Fibroblast of lung (primary cell): ENCODE data around the gene AIPL1.

Experiments
- EZH2 ChIP-seq: IDR thresholded peaks from 2 replicates; pipeline ENCODE4 v1.5.1; 2012; ENCODE audit warnings: low read length, control low read depth, mild to moderate bottlenecking; ENCODE audit errors: missing control alignments
- TF ChIP-seq, protein P1 (sequence below), 2 donors: IDR thresholded peaks in 1 of 2; conservative IDR thresholded peaks in 1 of 2; 1 replicate in 1 of 2; 2 replicates in 1 of 2; pipeline ENCODE4 v1.5.1; 2011 to 2012; ENCODE audit warnings: low read length in 2 of 2, control low read depth in 1 of 2, inconsistent platforms in 1 of 2, low read depth in 1 of 2, mild to moderate bottlenecking in 1 of 2

DNA sequence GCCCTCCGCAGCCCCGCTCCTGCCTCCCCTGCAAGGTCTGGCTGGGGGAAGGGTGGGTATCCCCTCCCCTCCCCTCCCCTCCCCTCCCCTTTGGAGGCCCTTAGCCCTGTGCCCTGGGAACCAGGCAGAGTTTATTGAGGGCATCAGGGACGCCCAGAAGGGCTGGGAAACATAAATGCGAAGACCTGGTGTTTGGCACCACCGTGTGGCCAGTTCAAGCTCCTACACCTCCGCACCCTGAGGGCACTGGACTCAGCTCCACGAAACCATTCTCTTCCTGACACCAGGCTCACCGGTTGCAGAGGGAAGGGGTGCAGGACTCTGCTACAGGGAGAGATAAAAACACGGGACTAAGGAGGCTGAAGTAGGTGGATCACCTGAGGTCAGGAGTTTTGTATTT is 1.0 kb upstream of the AIPL1 start:
- TF ChIP-seq EZH2 = no peak
- TF ChIP-seq, protein P1, sequence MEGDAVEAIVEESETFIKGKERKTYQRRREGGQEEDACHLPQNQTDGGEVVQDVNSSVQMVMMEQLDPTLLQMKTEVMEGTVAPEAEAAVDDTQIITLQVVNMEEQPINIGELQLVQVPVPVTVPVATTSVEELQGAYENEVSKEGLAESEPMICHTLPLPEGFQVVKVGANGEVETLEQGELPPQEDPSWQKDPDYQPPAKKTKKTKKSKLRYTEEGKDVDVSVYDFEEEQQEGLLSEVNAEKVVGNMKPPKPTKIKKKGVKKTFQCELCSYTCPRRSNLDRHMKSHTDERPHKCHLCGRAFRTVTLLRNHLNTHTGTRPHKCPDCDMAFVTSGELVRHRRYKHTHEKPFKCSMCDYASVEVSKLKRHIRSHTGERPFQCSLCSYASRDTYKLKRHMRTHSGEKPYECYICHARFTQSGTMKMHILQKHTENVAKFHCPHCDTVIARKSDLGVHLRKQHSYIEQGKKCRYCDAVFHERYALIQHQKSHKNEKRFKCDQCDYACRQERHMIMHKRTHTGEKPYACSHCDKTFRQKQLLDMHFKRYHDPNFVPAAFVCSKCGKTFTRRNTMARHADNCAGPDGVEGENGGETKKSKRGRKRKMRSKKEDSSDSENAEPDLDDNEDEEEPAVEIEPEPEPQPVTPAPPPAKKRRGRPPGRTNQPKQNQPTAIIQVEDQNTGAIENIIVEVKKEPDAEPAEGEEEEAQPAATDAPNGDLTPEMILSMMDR (conservative IDR thresholded peaks at IDR 0.05 in 1 of 2, IDR thresholded peaks at IDR 0.05 in 1 of 2; ENCODE audit: low read depth in 1 of 2, low read length in 2 of 2) = peak; percentile 82 to 92
